NCI-H446 treated with DMSO at 0.1 percent for 48 hours (cell line): ENCODE data around the gene IBA57.
"Not testable (repeated sequence)": the region's sequence is repeated elsewhere in the genome, so short reads cannot be mapped to it uniquely, and the experiment has no call there.

ENCODE experiments used
- DNase-seq: peaks from one replicate; lab custom pipeline; 2025; lab: John Stamatoyannopoulos, UW

The IBA57 gene

DNA sequence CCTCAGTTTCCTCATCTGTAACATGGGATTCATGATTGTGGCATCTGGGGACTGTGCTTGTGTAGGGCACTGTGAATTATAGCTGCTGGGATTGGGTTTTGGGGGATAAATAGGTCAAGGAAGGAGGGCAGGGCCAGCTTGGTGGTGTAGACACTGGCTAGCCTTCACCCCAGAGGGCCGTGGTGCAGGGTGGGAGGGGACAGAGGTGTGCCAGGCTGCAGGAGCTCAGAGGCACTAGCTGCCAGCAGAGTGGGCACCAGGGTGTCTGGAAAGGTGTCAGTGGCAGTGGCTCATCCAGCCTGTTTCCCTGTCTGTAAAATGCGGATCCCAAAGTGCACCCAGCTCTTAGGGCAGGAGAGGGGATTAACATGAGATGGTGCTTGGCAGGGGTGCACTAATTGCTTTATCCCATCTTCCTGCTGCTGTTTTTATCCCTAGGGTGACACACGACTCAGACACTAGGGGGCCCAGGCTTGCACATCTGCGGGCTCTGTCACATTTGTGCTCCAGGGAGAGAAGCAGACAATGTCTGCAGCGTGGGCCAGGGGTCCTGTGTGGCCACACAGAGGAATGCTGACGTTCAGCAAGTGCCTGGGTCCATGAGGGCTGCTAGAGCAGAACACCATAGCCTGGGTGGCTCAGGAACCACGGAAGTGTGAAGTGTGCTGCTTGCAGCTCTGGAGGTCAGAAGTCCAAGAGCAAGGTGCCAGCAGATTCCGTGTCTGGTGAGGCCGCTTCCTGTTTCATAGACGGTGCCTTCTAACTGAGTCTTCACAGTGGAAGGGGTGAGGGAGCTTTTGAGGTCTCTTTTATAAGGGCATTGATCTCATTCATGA is 61.6 kb downstream of the IBA57 start:
- DNase-seq = no peak

- DNase-seq = not testable (repeated sequence)
Measured at GRCh38 chr1:228228147-228228546, 62.5 kb downstream of the IBA57 start.

DNA sequence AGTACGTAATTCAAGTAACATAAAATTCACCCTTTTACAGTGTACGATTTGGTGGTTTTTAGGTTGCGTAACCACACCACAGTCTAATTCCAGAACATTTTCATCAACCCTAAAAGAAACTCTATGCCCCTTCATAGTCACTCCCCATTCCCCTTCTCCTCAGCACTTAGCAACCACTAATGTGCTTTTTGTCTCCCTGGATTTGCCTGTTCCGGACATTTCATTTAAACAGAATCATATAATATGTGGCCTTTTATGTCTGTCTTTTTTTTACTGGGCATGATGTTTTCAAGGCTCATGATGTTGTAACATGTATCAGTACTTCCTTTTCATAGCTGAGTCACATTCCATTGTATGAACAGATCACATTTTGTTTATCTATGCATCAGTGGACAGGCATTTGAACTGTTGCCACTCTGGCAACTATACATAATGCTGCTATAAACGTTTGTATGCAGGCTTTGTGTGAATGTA is 63.0 kb downstream of the IBA57 start:
- no peak for DNase-seq

DNA sequence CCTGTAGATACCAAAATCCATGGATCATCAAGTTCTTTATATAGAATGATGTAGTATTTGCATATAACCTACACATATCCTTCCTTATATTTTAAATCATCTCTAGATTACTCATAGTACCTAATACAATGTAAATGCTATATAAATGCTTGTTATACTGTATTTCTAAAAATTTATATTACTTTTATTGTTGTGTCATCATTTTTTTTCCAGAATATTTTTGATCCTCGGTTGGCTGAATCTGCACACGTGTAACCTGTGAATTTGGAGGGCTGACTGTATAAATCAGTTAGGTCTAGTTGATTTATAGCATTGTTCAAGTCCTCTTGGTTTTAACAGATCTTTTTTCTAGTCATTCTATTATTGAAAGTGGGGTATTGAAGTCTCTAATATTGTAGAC is 65.6 kb downstream of the IBA57 start:
- no peak for DNase-seq
